Ovary (tissue), 9 donors: ENCODE results near the gene ARHGEF11. TPM values are rescaled to one million over a fixed set of nuclear protein-coding genes. Genes with fewer than 3 reads are reported as not detected.

Experiments
- DNase-seq, 5 donors: peaks; one replicate each; pipeline ENCODE4 v3.0.0-alpha.2; 2019 to 2020
- H3K27ac ChIP-seq, 2 donors: fragments of 200-600 bp; one replicate each; pipeline versions ENCODE4 v1.5.1 to v1.8.0; 2019 to 2022
- H3K27me3 ChIP-seq: fragments of 200-600 bp; one replicate; pipeline ENCODE4 v1.8.0; 2022
- H3K36me3 ChIP-seq: fragments of 200-600 bp; sonication (generic); one replicate; pipeline ENCODE4 v1.5.1; 2019
- H3K4me1 ChIP-seq: one replicate; pipeline ENCODE4 v1.8.1; 2013; ENCODE audit warnings: mild to moderate bottlenecking, moderate library complexity; ENCODE audit not compliant: insufficient read depth
- H3K4me3 ChIP-seq: fragments of 200-600 bp; sonication (generic); one replicate; pipeline ENCODE4 v1.5.1; 2017
- H3K9me3 ChIP-seq, 2 donors: fragments of 200-600 bp in 1 of 2; sonication (generic) in 1 of 2; one replicate each; pipeline versions ENCODE4 v1.5.1 to v1.8.1; 2013 to 2019; ENCODE audit warnings: mild to moderate bottlenecking in 1 of 2, moderate library complexity in 1 of 2
- CTCF ChIP-seq, 3 donors: fragments of 450-650 bp in 2 of 3; fragments of 200-600 bp in 1 of 3; IDR thresholded peaks; one replicate each; pipeline versions ENCODE4 v1.5.1 to v1.8.0; 2016 to 2022; ENCODE audit warnings: antibody characterized with exemption in 3 of 3, mild to moderate bottlenecking in 1 of 3
- EP300 ChIP-seq: sonication (generic); formaldehyde crosslinking; IDR thresholded peaks from one replicate; pipeline ENCODE4 v1.6.1; 2017; ENCODE audit warnings: antibody characterized with exemption
- POLR2A ChIP-seq: fragments of 450-650 bp; IDR thresholded peaks from one replicate; pipeline ENCODE4 v1.6.1; 2017; ENCODE audit warnings: antibody characterized with exemption, mild to moderate bottlenecking, moderate library complexity
- WGBS, 3 donors: extraction: QIAGEN DNeasy Blood & Tissue Kit in 1 of 3; methylation state at CpG; one replicate each; pipeline versions ENCODE4 v1.1.5 to v1.1.7; 2013 to 2017; 5-methylcytosine and 5-hydroxymethylcytosine counted together
- intact Hi-C, 4 donors: fragments of 100-400 bp; cut with DNase I; formaldehyde crosslinking; loops; one replicate each; pipeline versions ENCODE4 v1.11.0 to v1.15.1; 2022 to 2023
- polyA plus RNA-seq, 2 donors: library from polyadenylated mRNA; stranded (reverse); fragments of 200-250 nt in 1 of 2; fragments of 350-450 nt in 1 of 2; fragmentation: Illumina TruSeq in 1 of 2; extraction: RNeasy Lipid Tissue Mini Kit (QIAGEN cat#74804) in 1 of 2; gene quantifications; one replicate each; pipeline ENCODE4 v1.2.3, GENCODE V29; 2013 to 2014
- total RNA-seq, 7 donors: library from RNA; depleted of rRNA in 2 of 7; stranded (reverse); fragments of >200 nt in 2 of 7; fragmentation: NEBNext Ultra II Directional in 3 of 7; extraction: Animal tissue kit (Norgen Biotek cat#: 25700) in 3 of 7; gene quantifications; one replicate each; pipeline versions ENCODE4 v1.1.0 to v1.2.4, GENCODE V29; 2016 to 2023
- donor health status: DM: no; HTN: no; CAD: no; lungs with moderate emphysema.
- donor health status: DM: no; HTN: no; CAD: no.
- donor health status: Bipolar disorder and iron deficiency.
- donor health status: DM: yes; HTN: yes; CAD: no.
- donor health status: DM: no; HTN: no; CAD: no.
- donor health status: DM: yes; HTN: yes; CAD: no.

ARHGEF11 gene
- total and polyA plus RNA-seq, 9 donors: 14.3 to 43.9 (median 26.8) TPM

- Histone ChIP-seq H3K4me3 (no peak overlapping the region), H3K36me3 (no peaks in the 10 kb centered on the region), H3K4me1 (no peaks in the 10 kb centered on the region), H3K27ac (no peak overlapping the region), H3K9me3 (no peaks in the 10 kb centered on the region), H3K27me3 (no peaks in the 10 kb centered on the region)
- no peak for DNase-seq
- intact Hi-C loops: no loop called here
- TF ChIP-seq CTCF (IDR thresholded peaks at IDR 0.05): no peak
- 79 to 100% (median 91%) methylated on average over 1 of the region's 1 CpG for WGBS, 3 donors
Measured at GRCh38 chr1:156944268-156944667, 101.3 kb downstream of the ARHGEF11 start.

GRCh38 chr1:156943756-156944155, 101.8 kb downstream of the ARHGEF11 start:
- Histone ChIP-seq H3K27me3 (no peaks in the 10 kb centered on the region), H3K4me3 (no peak overlapping the region), H3K9me3 (no peaks in the 10 kb centered on the region), H3K36me3 (no peaks in the 10 kb centered on the region), H3K27ac (no peak overlapping the region), H3K4me1 (no peaks in the 10 kb centered on the region)
- intact Hi-C loops: no loop called here
- WGBS, 3 donors: 89 to 100% (median 94%) methylated on average over 3 of the region's 3 CpGs
- TF ChIP-seq POLR2A (no peak), CTCF (IDR thresholded peaks at IDR 0.05) (no peak), EP300 (no peak)
- peak in 1 of 5 donors; percentile 20 for DNase-seq

GRCh38 chr1:156942576-156942975, 103.0 kb downstream of the ARHGEF11 start:
- Histone ChIP-seq H3K9me3 (no peaks in the 10 kb centered on the region), H3K27me3 (no peaks in the 10 kb centered on the region), H3K27ac (no peak overlapping the region), H3K4me3 (no peak overlapping the region), H3K4me1 (no peaks in the 10 kb centered on the region), H3K36me3 (no peaks in the 10 kb centered on the region)
- intact Hi-C loops: no loop called here
- 79 to 82% (median 80%) methylated on average over 7 of the region's 7 CpGs for WGBS, 3 donors
- TF ChIP-seq CTCF (IDR thresholded peaks at IDR 0.05): no peak
- TF ChIP-seq POLR2A: no peak
- no peak for TF ChIP-seq EP300
- peak in 1 of 5 donors; percentile 14 for DNase-seq

GRCh38 chr1:156942176-156942575, 103.4 kb downstream of the ARHGEF11 start:
- WGBS, 3 donors: 51 to 64% (median 64%) methylated on average over 3 of the region's 3 CpGs
- TF ChIP-seq CTCF (IDR thresholded peaks at IDR 0.05) (no peak), EP300 (no peak), POLR2A (no peak)
- Histone ChIP-seq H3K27ac (no peak overlapping the region), H3K27me3 (no peaks in the 10 kb centered on the region), H3K4me3 (no peak overlapping the region), H3K4me1 (no peaks in the 10 kb centered on the region), H3K36me3 (no peaks in the 10 kb centered on the region), H3K9me3 (no peaks in the 10 kb centered on the region)
- DNase-seq: peak in 1 of 5 donors; percentile 29
- intact Hi-C loops: no loop called here

- WGBS, 3 donors: 85 to 90% (median 89%) methylated on average over 10 of the region's 10 CpGs
- no peak overlapping the region for H3K4me3 ChIP-seq
- no peaks in the 10 kb centered on the region for H3K4me1 ChIP-seq
- no peaks in the 10 kb centered on the region for H3K9me3 ChIP-seq
- peak in 1 of 5 donors; percentile 26 for DNase-seq
- no peaks in the 10 kb centered on the region for H3K27me3 ChIP-seq
- no peak for TF ChIP-seq CTCF (IDR thresholded peaks at IDR 0.05)
- no peak for TF ChIP-seq POLR2A
- no peak for TF ChIP-seq EP300
- no peaks in the 10 kb centered on the region for H3K36me3 ChIP-seq
- H3K27ac ChIP-seq: no peak overlapping the region
- intact Hi-C loops: no loop called here
Measured at GRCh38 chr1:156941675-156942074, 103.9 kb downstream of the ARHGEF11 start.
